GM21576 (cell line): ENCODE measurements around the gene F7.
"Not testable (repeated sequence)": the region's sequence is repeated elsewhere in the genome, so short reads cannot be mapped to it uniquely, and the experiment has no call there.

Source experiments
- ATAC-seq: cut with Tn5 transposase; IDR thresholded peaks from one replicate; pipeline ENCODE4 v1.9.1; 2021; ENCODE audit warnings: mild to moderate bottlenecking, moderate library complexity; ENCODE audit not compliant: unreplicated experiment

Gene F7

GRCh38 chr13:113105032-113105920 is at the start of gene F7:
Gene F7 (plus strand): TSS chr13:113105791. CDS start chr13:113105842, 51 bp downstream.
- no peak for ATAC-seq

- ATAC-seq = no peak
Observed at GRCh38 chr13:113057084-113057483, 48.5 kb upstream of the F7 start.

GRCh38 chr13:113057559-113057958 is 48.0 kb upstream of the F7 start:
- not testable (repeated sequence) for ATAC-seq

- ATAC-seq = no peak
Observed at GRCh38 chr13:113058129-113058987, 47.2 kb upstream of the F7 start.

GRCh38 chr13:113058988-113059850 is 46.4 kb upstream of the F7 start:
- ATAC-seq = no peak

- ATAC-seq = no peak
Observed at GRCh38 chr13:113059891-113060290, 45.7 kb upstream of the F7 start.

GRCh38 chr13:113060557-113061270 is 44.9 kb upstream of the F7 start:
- ATAC-seq = no peak

- ATAC-seq = no peak
Observed at GRCh38 chr13:113061271-113061625, 44.3 kb upstream of the F7 start.

- no peak for ATAC-seq
Observed at GRCh38 chr13:113061796-113062425, 43.7 kb upstream of the F7 start.

GRCh38 chr13:113062691-113063090 is 42.9 kb upstream of the F7 start:
- ATAC-seq = no peak

- ATAC-seq = no peak
Observed at GRCh38 chr13:113063091-113063491, 42.5 kb upstream of the F7 start.

- ATAC-seq = no peak
Observed at GRCh38 chr13:113064000-113064533, 41.5 kb upstream of the F7 start.

- no peak for ATAC-seq
Observed at GRCh38 chr13:113064534-113065405, 40.8 kb upstream of the F7 start.

GRCh38 chr13:113065406-113066141 is 40.0 kb upstream of the F7 start:
- no peak for ATAC-seq

GRCh38 chr13:113066142-113066455 is 39.5 kb upstream of the F7 start:
- no peak for ATAC-seq

GRCh38 chr13:113066746-113067145 is 38.8 kb upstream of the F7 start:
- no peak for ATAC-seq

- ATAC-seq = no peak
Observed at GRCh38 chr13:113069861-113070805, 35.5 kb upstream of the F7 start.
